GM12892 (cell line): ENCODE results near the gene ZNF282.

Experiments
- POLR2A ChIP-seq: IDR thresholded peaks from 2 replicates; pipeline ENCODE4 v1.6.1; 2011; ENCODE audit warnings: low read depth, low read length, control low read depth
- POLR2AphosphoS5 ChIP-seq: IDR thresholded peaks from 2 replicates; pipeline ENCODE4 v1.6.1; 2011; ENCODE audit warnings: low read depth, low read length, control low read depth

DNA sequence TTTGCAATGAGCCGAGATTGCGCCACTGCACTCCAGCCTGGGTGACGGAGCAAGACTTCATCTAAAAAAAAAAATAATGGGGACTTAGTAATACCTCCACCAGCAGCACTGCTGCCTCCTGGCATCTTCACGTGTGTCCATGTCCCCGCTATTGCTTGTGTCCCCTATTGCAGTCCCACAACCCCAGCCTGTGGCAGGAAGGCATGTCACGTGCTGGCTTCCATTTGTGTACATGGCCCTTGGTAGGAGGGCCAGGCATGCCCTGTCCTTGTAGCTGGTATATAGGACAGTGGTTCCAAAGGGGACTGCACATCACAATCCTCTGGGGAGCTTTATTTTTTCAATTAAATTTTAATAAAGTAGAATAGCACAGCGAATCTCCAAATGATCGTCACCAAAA is 72.4 kb downstream of the ZNF282 start:
- TF ChIP-seq POLR2A (no peak), POLR2AphosphoS5 (no peak)
